ENCODE results near the gene PPM1E.
A peak's percentile ranks its signal among the peaks of the same experiment; 100 is the strongest.
"Not testable (repeated sequence)": the region's sequence is repeated elsewhere in the genome, so short reads cannot be mapped to it uniquely, and the experiment has no call there.

The PPM1E gene

GRCh38 chr17:58755577-58756245, at the start of gene PPM1E:
Gene PPM1E, plus strand, starts transcription at chr17:58755854.
- no peak within 1 kb of the TSS for H3K27ac ChIP-seq
- DNase-seq (ENCODE audit: low read depth, low spot score), result no peak

- no peak for DNase-seq (ENCODE audit: low read depth, low spot score)
Observed at GRCh38 chr17:58706351-58707140, 49.1 kb upstream of the PPM1E start.

GRCh38 chr17:58710948-58711552, 44.6 kb upstream of the PPM1E start:
- DNase-seq (ENCODE audit: low read depth, low spot score), result no peak
- no peak overlapping the region for H3K27ac ChIP-seq

More at GRCh38 chr17:58706351-58707140, 49.1 kb upstream of the PPM1E start:
- H3K27ac ChIP-seq, result no peak overlapping the region

GRCh38 chr17:58722274-58722673, 33.4 kb upstream of the PPM1E start:
- no peak for DNase-seq (ENCODE audit: low read depth, low spot score)
- no peak overlapping the region for H3K27ac ChIP-seq

GRCh38 chr17:58722696-58723095, 33.0 kb upstream of the PPM1E start:
- H3K27ac ChIP-seq, result no peak overlapping the region
- no peak for DNase-seq (ENCODE audit: low read depth, low spot score)

- H3K27ac ChIP-seq, result no peak overlapping the region
Observed at GRCh38 chr17:58728798-58729197, 26.9 kb upstream of the PPM1E start.

GRCh38 chr17:58730937-58731336, 24.7 kb upstream of the PPM1E start:
- DNase-seq (ENCODE audit: low read depth, low spot score), result no peak
- no peak overlapping the region for H3K27ac ChIP-seq

More at GRCh38 chr17:58728798-58729197, 26.9 kb upstream of the PPM1E start:
- no peak for DNase-seq (ENCODE audit: low read depth, low spot score)

- DNase-seq (ENCODE audit: low read depth, low spot score), result no peak
- no peak overlapping the region for H3K27ac ChIP-seq
Observed at GRCh38 chr17:58734040-58734439, 21.6 kb upstream of the PPM1E start.

- DNase-seq (ENCODE audit: low read depth, low spot score), result no peak
- H3K27ac ChIP-seq, result no peak overlapping the region
Observed at GRCh38 chr17:58734811-58735210, 20.8 kb upstream of the PPM1E start.

GRCh38 chr17:58741121-58741625, 14.5 kb upstream of the PPM1E start:
- DNase-seq (ENCODE audit: low read depth, low spot score), result peak; percentile 88
- peak overlapping the region; percentile 58 for H3K27ac ChIP-seq

GRCh38 chr17:58747674-58748073, 8.0 kb upstream of the PPM1E start:
- no peak overlapping the region for H3K27ac ChIP-seq
- no peak for DNase-seq (ENCODE audit: low read depth, low spot score)

- DNase-seq (ENCODE audit: low read depth, low spot score); H3K27ac ChIP-seq: not testable (repeated sequence)
Observed at GRCh38 chr17:58749627-58750026, 6.0 kb upstream of the PPM1E start.

GRCh38 chr17:58753026-58753425, 2.6 kb upstream of the PPM1E start:
- no peak for DNase-seq (ENCODE audit: low read depth, low spot score)
- no peak overlapping the region for H3K27ac ChIP-seq

GRCh38 chr17:58755269-58755576, 431 bp upstream of the PPM1E start:
- no peak for DNase-seq (ENCODE audit: low read depth, low spot score)
- no peak overlapping the region for H3K27ac ChIP-seq

GRCh38 chr17:58756246-58757161, 850 bp downstream of the PPM1E start:
- H3K27ac ChIP-seq, result no peak overlapping the region
- no peak for DNase-seq (ENCODE audit: low read depth, low spot score)

GRCh38 chr17:58757162-58757613, 1.5 kb downstream of the PPM1E start:
- no peak for DNase-seq (ENCODE audit: low read depth, low spot score)
- no peak overlapping the region for H3K27ac ChIP-seq

GRCh38 chr17:58758890-58759289, 3.2 kb downstream of the PPM1E start:
- DNase-seq (ENCODE audit: low read depth, low spot score), result no peak
- no peak overlapping the region for H3K27ac ChIP-seq

GRCh38 chr17:58759522-58759921, 3.9 kb downstream of the PPM1E start:
- H3K27ac ChIP-seq, result no peak overlapping the region
- DNase-seq (ENCODE audit: low read depth, low spot score), result no peak

GRCh38 chr17:58760248-58760647, 4.6 kb downstream of the PPM1E start:
- H3K27ac ChIP-seq, result no peak overlapping the region
- no peak for DNase-seq (ENCODE audit: low read depth, low spot score)

GRCh38 chr17:58763263-58763662, 7.6 kb downstream of the PPM1E start:
- no peak overlapping the region for H3K27ac ChIP-seq
- no peak for DNase-seq (ENCODE audit: low read depth, low spot score)
